ENCODE results near the gene CRABP2.

Gene CRABP2

DNA sequence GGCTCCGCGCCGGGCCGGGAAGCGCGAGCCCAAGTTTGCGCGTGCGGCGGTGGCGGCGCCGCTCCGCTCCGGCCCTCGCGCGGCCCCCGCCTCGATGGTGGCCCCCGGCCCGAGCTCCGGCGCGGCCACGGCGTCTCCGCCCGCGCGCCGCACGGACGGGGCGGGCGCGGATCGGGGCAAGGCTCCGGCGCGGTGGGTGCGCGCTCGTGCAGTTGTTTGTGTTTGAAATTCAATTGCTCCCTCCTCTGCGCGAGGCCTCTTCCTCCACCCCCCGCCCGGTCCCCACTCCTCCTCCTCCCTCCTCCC is 46.0 kb upstream of the CRABP2 start, which contains the start of gene HDGF:
Gene HDGF, minus strand, starts transcription at position 225 of the 306 bp plus-strand sequence. CDS start 246 bp downstream, outside the sequence.
- Histone ChIP-seq H3K27me3 (ENCODE audit: insufficient read depth, low read depth) (no peaks in the 10 kb centered on the region), H2AFZ (ENCODE audit: low read depth) (peak within 1 kb of the TSS; percentile 83), H3K36me3 (ENCODE audit: insufficient read depth) (no peaks in the 10 kb centered on the region), H3K4me3 (IDR thresholded peaks at IDR 0.05; ENCODE audit: insufficient read depth, low read depth, low read length) (peak within 1 kb of the TSS; percentile 100), H3K4me2 (peak within 1 kb of the TSS; percentile 97), H4K20me1 (ENCODE audit: insufficient read depth) (peaks cover under 1% of the 10 kb centered on the region; the same call in 1 of the 2 replicates), H3K79me2 (ENCODE audit: insufficient read depth, low read depth) (peaks cover 72% of the 10 kb centered on the region), H3K9ac (peak within 1 kb of the TSS; percentile 92), H3K4me1 (ENCODE audit: low read depth, poor library complexity, severe bottlenecking) (peaks cover 37% of the 10 kb centered on the region), H3K27ac (peak within 1 kb of the TSS; percentile 85)
- TF ChIP-seq, protein P1, sequence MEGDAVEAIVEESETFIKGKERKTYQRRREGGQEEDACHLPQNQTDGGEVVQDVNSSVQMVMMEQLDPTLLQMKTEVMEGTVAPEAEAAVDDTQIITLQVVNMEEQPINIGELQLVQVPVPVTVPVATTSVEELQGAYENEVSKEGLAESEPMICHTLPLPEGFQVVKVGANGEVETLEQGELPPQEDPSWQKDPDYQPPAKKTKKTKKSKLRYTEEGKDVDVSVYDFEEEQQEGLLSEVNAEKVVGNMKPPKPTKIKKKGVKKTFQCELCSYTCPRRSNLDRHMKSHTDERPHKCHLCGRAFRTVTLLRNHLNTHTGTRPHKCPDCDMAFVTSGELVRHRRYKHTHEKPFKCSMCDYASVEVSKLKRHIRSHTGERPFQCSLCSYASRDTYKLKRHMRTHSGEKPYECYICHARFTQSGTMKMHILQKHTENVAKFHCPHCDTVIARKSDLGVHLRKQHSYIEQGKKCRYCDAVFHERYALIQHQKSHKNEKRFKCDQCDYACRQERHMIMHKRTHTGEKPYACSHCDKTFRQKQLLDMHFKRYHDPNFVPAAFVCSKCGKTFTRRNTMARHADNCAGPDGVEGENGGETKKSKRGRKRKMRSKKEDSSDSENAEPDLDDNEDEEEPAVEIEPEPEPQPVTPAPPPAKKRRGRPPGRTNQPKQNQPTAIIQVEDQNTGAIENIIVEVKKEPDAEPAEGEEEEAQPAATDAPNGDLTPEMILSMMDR (conservative IDR thresholded peaks at IDR 0.05; ENCODE audit: low read depth, low read length): no peak

DNA sequence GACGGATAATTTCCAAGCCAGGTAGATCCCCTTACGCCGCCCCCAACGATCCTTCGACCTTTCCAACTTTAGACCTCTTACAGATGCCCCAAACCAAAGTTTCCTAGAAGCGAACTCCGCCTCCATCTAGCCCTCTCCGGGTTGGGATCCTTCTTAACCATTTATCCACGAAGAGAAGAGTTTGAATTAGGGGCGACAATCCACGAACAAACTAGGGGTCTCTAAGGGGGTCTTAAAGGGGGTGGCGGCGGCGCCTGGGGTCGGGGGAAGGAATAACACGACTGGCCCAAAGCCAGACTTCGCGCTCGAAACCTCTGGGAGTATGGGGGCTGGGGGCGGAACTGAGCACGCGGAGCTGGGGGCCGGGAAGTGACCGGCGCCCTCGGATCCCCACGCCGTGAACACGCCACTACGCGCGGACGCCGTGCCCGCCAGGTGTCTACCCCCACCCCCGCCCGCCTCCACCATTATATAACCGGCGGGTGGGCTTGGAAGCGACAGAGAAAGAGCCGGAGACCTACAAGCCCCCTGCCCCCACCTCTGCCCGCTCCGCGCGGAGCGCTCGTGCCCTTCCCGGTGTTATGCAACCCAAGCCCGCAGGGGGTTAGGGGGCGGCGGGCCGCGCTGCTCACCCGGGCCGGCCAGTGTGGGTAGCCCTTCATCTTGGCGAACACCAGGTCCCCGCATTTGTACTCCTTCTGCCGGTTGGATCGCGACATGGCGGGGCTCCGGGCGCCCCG is 45.5 kb upstream of the CRABP2 start:
- Histone ChIP-seq H3K27ac (peak overlapping the region; percentile 85), H4K20me1 (ENCODE audit: insufficient read depth) (peaks cover 6% of the 10 kb centered on the region; the same call in 1 of the 2 replicates), H3K79me2 (ENCODE audit: insufficient read depth, low read depth) (peaks cover 78% of the 10 kb centered on the region), H3K27me3 (ENCODE audit: insufficient read depth, low read depth) (no peaks in the 10 kb centered on the region), H3K4me1 (ENCODE audit: low read depth, poor library complexity, severe bottlenecking) (peaks cover 42% of the 10 kb centered on the region), H2AFZ (ENCODE audit: low read depth) (peak overlapping the region; percentile 15; the same call in 1 of the 2 replicates), H3K4me2 (peak overlapping the region; percentile 97), H3K36me3 (ENCODE audit: insufficient read depth) (no peaks in the 10 kb centered on the region), H3K4me3 (IDR thresholded peaks at IDR 0.05; ENCODE audit: insufficient read depth, low read depth, low read length) (peak overlapping the region; percentile 90), H3K9ac (peak overlapping the region; percentile 92)
- TF ChIP-seq, protein P1 (conservative IDR thresholded peaks at IDR 0.05; ENCODE audit: low read depth, low read length): no peak; the same call in 1 of the 2 replicates

DNA sequence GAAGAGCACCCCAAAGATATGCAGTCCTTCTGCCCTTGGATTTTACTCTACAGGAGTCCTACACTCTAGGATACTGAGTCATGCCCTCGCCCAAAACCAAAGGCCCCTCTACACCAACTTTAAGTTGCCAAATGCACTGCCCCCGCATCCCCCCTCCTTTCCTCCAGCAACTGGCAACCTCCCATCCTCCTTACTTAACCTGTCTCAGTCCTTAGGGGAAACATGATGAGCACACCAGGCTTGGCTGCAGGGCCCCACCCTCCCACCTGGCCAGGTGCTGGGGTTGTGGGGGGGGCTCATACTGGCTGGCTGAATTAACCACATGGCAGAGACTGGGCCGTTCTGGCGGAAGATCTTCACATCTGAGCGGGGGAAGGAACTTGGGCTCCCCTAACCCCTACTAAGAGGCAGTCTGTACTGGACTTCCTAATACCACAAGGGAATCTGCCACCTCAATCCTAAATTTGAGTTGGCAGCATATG is 44.8 kb upstream of the CRABP2 start:
- H3K27ac ChIP-seq: peak overlapping the region; percentile 85
- H2AFZ ChIP-seq (ENCODE audit: low read depth): no peak overlapping the region
- H4K20me1 ChIP-seq (ENCODE audit: insufficient read depth): peaks cover 11% of the 10 kb centered on the region; the same call in 1 of the 2 replicates
- H3K27me3 ChIP-seq (ENCODE audit: insufficient read depth, low read depth): no peaks in the 10 kb centered on the region
- peak overlapping the region; percentile 97 for H3K4me2 ChIP-seq
- peak overlapping the region; percentile 90 for H3K4me3 ChIP-seq (IDR thresholded peaks at IDR 0.05; ENCODE audit: insufficient read depth, low read depth, low read length)
- peaks cover 84% of the 10 kb centered on the region for H3K79me2 ChIP-seq (ENCODE audit: insufficient read depth, low read depth)
- TF ChIP-seq, protein P1 (conservative IDR thresholded peaks at IDR 0.05; ENCODE audit: low read depth, low read length): no peak
- peak overlapping the region; percentile 92 for H3K9ac ChIP-seq
- no peaks in the 10 kb centered on the region for H3K36me3 ChIP-seq (ENCODE audit: insufficient read depth)
- H3K4me1 ChIP-seq (ENCODE audit: low read depth, poor library complexity, severe bottlenecking): peaks cover 49% of the 10 kb centered on the region

- Histone ChIP-seq H3K27ac (peak overlapping the region; percentile 85), H4K20me1 (ENCODE audit: insufficient read depth) (peaks cover 11% of the 10 kb centered on the region; the same call in 1 of the 2 replicates), H3K79me2 (ENCODE audit: insufficient read depth, low read depth) (peaks cover 91% of the 10 kb centered on the region), H3K27me3 (ENCODE audit: insufficient read depth, low read depth) (no peaks in the 10 kb centered on the region), H2AFZ (ENCODE audit: low read depth) (no peak overlapping the region), H3K36me3 (ENCODE audit: insufficient read depth) (no peaks in the 10 kb centered on the region), H3K9ac (peak overlapping the region; percentile 92), H3K4me3 (IDR thresholded peaks at IDR 0.05; ENCODE audit: insufficient read depth, low read depth, low read length) (peak overlapping the region; percentile 90), H3K4me2 (peak overlapping the region; percentile 97), H3K4me1 (ENCODE audit: low read depth, poor library complexity, severe bottlenecking) (peaks cover 55% of the 10 kb centered on the region)
- TF ChIP-seq, protein P1 (conservative IDR thresholded peaks at IDR 0.05; ENCODE audit: low read depth, low read length): 0 out of 2 replicates have a peak, but pooled peaks have one; percentile 5
Observed at GRCh38 chr1:156749419-156750118, 44.2 kb upstream of the CRABP2 start.
